SK-N-SH (cell line): ENCODE data around the gene STYXL2. TPM values are rescaled to one million over a fixed set of nuclear protein-coding genes. Genes with fewer than 3 reads are reported as not detected.

ENCODE experiments used
- CTCF ChIA-PET: fragments of 300-600, 350-600 bp; formaldehyde crosslinking; extraction: SDS; loops from one replicate; lab custom pipeline; 2021; lab: Yijun Ruan, JAX
- POLR2A ChIA-PET: fragments of 350-600 bp; sonication (Branson Sonifier 250); formaldehyde crosslinking; extraction: SDS; loops from one replicate; lab custom pipeline; 2020; ENCODE audit warnings: antibody characterized with exemption, inconsistent platforms; lab: Yijun Ruan, JAX
- DNase-seq: peaks from one replicate; pipeline ENCODE4 v3.0.0; 2012
- H2AFZ ChIP-seq: fragments of 200-600 bp; sonication (generic); 2 replicates; pipeline ENCODE4 v1.8.1; 2016; ENCODE audit warnings: antibody characterized with exemption, mild to moderate bottlenecking, low read depth
- H3F3A ChIP-seq: fragments of 200-600 bp; sonication (generic); replicated peaks from 2 replicates; pipeline ENCODE3; 2016; ENCODE audit warnings: antibody characterized with exemption, mild to moderate bottlenecking; ENCODE audit not compliant: insufficient read depth
- H3K27ac ChIP-seq, 2 experiments: fragments of 200-500 bp in 1 of 2; fragments of 200-600 bp in 1 of 2; sonication (Bioruptor generic) in 1 of 2; sonication (generic), shearing (Covaris generic) in 1 of 2; 2 replicates each; pipeline versions ENCODE4 v1.5.1 to v1.6.1; 2014 to 2016; ENCODE audit warnings: low read depth in 2 of 2, inconsistent platforms in 1 of 2, low read length in 1 of 2, mild to moderate bottlenecking in 1 of 2, mixed read lengths in 1 of 2
- H3K27me3 ChIP-seq: fragments of 200-600 bp; sonication (generic), shearing (Covaris generic); 2 replicates; pipeline ENCODE4 v1.6.1; 2016; ENCODE audit warnings: mixed run types; ENCODE audit not compliant: insufficient read depth
- H3K36me3 ChIP-seq, 2 experiments: fragments of 200-500 bp in 1 of 2; fragments of 200-600 bp in 1 of 2; sonication (Bioruptor generic) in 1 of 2; sonication (generic) in 1 of 2; replicated peaks in 1 of 2; 2 replicates each; pipeline versions ENCODE3 to v1.5.1; 2014 to 2016; ENCODE audit warnings: low read length in 1 of 2, mild to moderate bottlenecking in 1 of 2; ENCODE audit not compliant: insufficient read depth in 2 of 2, control insufficient read depth in 1 of 2
- H3K4me1 ChIP-seq, 2 experiments: fragments of 200-500 bp in 1 of 2; fragments of 200-600 bp in 1 of 2; sonication (Bioruptor generic) in 1 of 2; sonication (generic), shearing (Covaris generic) in 1 of 2; 2 replicates each; pipeline versions ENCODE4 v1.5.1 to v1.6.1; 2014 to 2016; ENCODE audit warnings: low read depth in 1 of 2, low read length in 1 of 2, mixed run types in 1 of 2; ENCODE audit not compliant: insufficient read depth in 2 of 2, control insufficient read depth in 1 of 2
- H3K4me2 ChIP-seq: fragments of 200-600 bp; sonication (generic), shearing (Covaris generic); 2 replicates; pipeline ENCODE4 v1.6.1; 2017; ENCODE audit warnings: mixed run types
- H3K4me3 ChIP-seq, 2 experiments: fragments of 200-500 bp in 1 of 2; fragments of 200-600 bp in 1 of 2; sonication (Bioruptor generic) in 1 of 2; sonication (generic), shearing (Covaris generic) in 1 of 2; 2 replicates each; pipeline versions ENCODE4 v1.5.1 to v1.8.1; 2014 to 2016; ENCODE audit warnings: low read depth in 2 of 2, inconsistent platforms in 1 of 2, low read length in 1 of 2, mild to moderate bottlenecking in 1 of 2, mixed read lengths in 1 of 2, moderate library complexity in 1 of 2
- H3K79me2 ChIP-seq: fragments of 200-600 bp; sonication (generic); 2 replicates; pipeline ENCODE4 v1.8.1; 2017; ENCODE audit warnings: mild to moderate bottlenecking; ENCODE audit not compliant: insufficient read depth
- H3K9ac ChIP-seq: fragments of 200-600 bp; sonication (generic); 2 replicates; pipeline ENCODE4 v1.6.1; 2017; ENCODE audit warnings: mixed run types
- H3K9me2 ChIP-seq: fragments of 200-600 bp; sonication (generic); 2 replicates; pipeline ENCODE4 v1.6.1; 2017; ENCODE audit warnings: mixed run types
- H3K9me3 ChIP-seq: fragments of 200-600 bp; sonication (generic); 2 replicates; pipeline ENCODE4 v1.6.1; 2017; ENCODE audit warnings: mixed run types, mild to moderate bottlenecking, moderate library complexity
- H4K20me1 ChIP-seq: fragments of 200-600 bp; sonication (generic); 2 replicates; pipeline ENCODE4 v1.6.1; 2017; ENCODE audit warnings: mild to moderate bottlenecking, mixed run types; ENCODE audit not compliant: insufficient read depth
- CHD2 ChIP-seq: fragments of 150-350 bp; IDR thresholded peaks from 2 replicates; pipeline ENCODE4 v1.6.1; 2018; ENCODE audit warnings: low read length; ENCODE audit not compliant: partially characterized antibody
- ELF1 ChIP-seq: IDR thresholded peaks from 2 replicates; pipeline ENCODE4 v1.4.0; 2012
- EP300 ChIP-seq, 2 experiments: IDR thresholded peaks; 2 replicates each; pipeline versions ENCODE4 v1.4.0 to v1.6.1; 2012; ENCODE audit warnings: borderline replicate concordance in 1 of 2, low read depth in 1 of 2, low read length in 1 of 2
- EZH2phosphoT487 ChIP-seq: fragments of 200-600 bp; sonication (generic); IDR thresholded peaks from 2 replicates; pipeline ENCODE4 v1.6.1; 2017; ENCODE audit warnings: low read depth, mixed run types, mild to moderate bottlenecking, antibody characterized with exemption, moderate library complexity, borderline replicate concordance
- FOXM1 ChIP-seq: IDR thresholded peaks from 2 replicates; pipeline ENCODE4 v1.4.0; 2012; ENCODE audit warnings: low read depth, mild to moderate bottlenecking
- GABPA ChIP-seq: IDR thresholded peaks from 2 replicates; pipeline ENCODE4 v1.4.0; 2012; ENCODE audit warnings: low read depth, mild to moderate bottlenecking
- GATA2 ChIP-seq: sonication (generic); formaldehyde crosslinking; IDR thresholded peaks from 2 replicates; pipeline ENCODE4 v1.5.0; 2020; ENCODE audit warnings: mild to moderate bottlenecking, missing genetic modification reagents
- JUND ChIP-seq: IDR thresholded peaks from 2 replicates; pipeline ENCODE4 v1.4.0; 2012
- MEF2A ChIP-seq: IDR thresholded peaks from 2 replicates; pipeline ENCODE4 v1.4.0; 2012; ENCODE audit warnings: low read depth, borderline replicate concordance
- NFIC ChIP-seq: IDR thresholded peaks from 2 replicates; pipeline ENCODE4 v1.4.0; 2012; ENCODE audit warnings: borderline replicate concordance
- NRF1 ChIP-seq: IDR thresholded peaks from 2 replicates; pipeline ENCODE4 v1.6.1; 2012; ENCODE audit warnings: low read depth, mild to moderate bottlenecking, low read length
- RCOR1 ChIP-seq: fragments of 150-350 bp; IDR thresholded peaks from 2 replicates; pipeline ENCODE4 v1.6.1; 2017; ENCODE audit warnings: antibody characterized with exemption, low read length
- RFX5 ChIP-seq: IDR thresholded peaks from 2 replicates; pipeline ENCODE4 v1.6.1; 2012; ENCODE audit warnings: mild to moderate bottlenecking, improper control_type of control experiment, low read length
- SMC3 ChIP-seq: IDR thresholded peaks from 2 replicates; pipeline ENCODE4 v1.6.1; 2012; ENCODE audit warnings: low read depth, low read length, improper control_type of control experiment
- TAF1 ChIP-seq: IDR thresholded peaks from 2 replicates; pipeline ENCODE4 v1.6.1; 2012; ENCODE audit warnings: low read depth, mild to moderate bottlenecking, low read length, moderate library complexity, borderline replicate concordance
- TEAD4 ChIP-seq: IDR thresholded peaks from 2 replicates; pipeline ENCODE4 v1.4.0; 2012; ENCODE audit warnings: mild to moderate bottlenecking, borderline replicate concordance; ENCODE audit not compliant: insufficient read depth
- YY1 ChIP-seq: IDR thresholded peaks from 2 replicates; pipeline ENCODE4 v1.4.0; 2012; ENCODE audit warnings: low read depth, mild to moderate bottlenecking
- WGBS: methylation state at CpG from one replicate; pipeline ENCODE4 v1.1.6; 2017; ENCODE audit warnings: low lambda C conversion rate; 5-methylcytosine and 5-hydroxymethylcytosine counted together
- polyA plus RNA-seq, 3 experiments: library from polyadenylated mRNA; depleted of rRNA; stranded (reverse); fragments of >200 nt; gene quantifications; 2 replicates each; pipeline ENCODE4 v1.2.3, GENCODE V29; 2012
- TF ChIP-seq, protein P1 (sequence below): IDR thresholded peaks from 2 replicates; pipeline ENCODE4 v1.4.0; 2012; ENCODE audit warnings: low read depth, borderline replicate concordance
- TF ChIP-seq, protein P2 (sequence below): IDR thresholded peaks from 2 replicates; pipeline ENCODE4 v1.4.0; 2012; ENCODE audit warnings: low read depth
- TF ChIP-seq, protein P3 (sequence below): IDR thresholded peaks from 2 replicates; pipeline ENCODE4 v1.4.0; 2012; ENCODE audit warnings: low read depth, borderline replicate concordance

STYXL2 gene
- polyA plus RNA-seq, 1 of the 3 experiments (the other 2 are of a cell fraction), result not detected

DNA sequence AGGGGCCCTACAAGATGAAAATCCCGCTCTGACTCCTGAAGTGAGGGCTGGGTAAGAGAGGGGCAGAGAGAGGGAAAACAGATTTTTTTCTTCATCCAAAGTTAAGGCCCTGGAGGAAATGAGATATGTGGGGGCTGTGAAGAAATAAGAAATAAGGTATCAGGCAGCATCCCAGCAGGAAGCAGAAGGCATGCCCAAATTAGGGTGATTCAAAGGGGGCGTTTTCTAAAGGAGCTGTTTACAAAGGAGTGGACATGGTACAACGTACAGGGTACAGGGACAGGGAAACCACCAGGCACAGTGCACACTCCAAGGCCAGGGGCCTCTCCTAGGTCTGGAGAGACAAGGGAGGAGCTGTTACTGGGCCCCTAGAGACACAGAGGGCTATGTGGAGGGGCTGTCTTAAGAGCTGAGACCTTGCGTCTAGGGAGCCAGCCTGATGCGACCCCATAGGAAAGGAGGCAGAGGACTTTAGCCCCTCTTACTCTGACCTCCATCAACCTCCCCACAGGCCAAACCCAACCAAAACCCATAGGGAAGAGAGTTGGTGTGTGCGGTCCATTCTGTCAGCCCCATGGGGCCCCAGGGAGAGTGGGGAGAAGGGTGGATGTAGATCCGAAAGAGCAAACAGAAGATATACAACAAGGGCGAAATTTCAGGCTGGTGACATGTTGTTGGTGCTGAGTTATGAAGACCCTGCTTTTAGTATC lies 38.6 kb downstream of the STYXL2 start:
- Histone ChIP-seq H3K9me3 (no peaks in the 10 kb centered on the region), H3K36me3 (no peaks in the 10 kb centered on the region), H3K9me2 (no peaks in the 10 kb centered on the region), H3F3A (no peaks in the 10 kb centered on the region), H3K27me3 (peaks cover 9% of the 10 kb centered on the region; the same call in 1 of the 2 replicates), H3K4me1 (peaks cover 0 to 5% of the 10 kb centered on the region in 2 experiments; a peak in 1 of 4 replicates), H3K4me2 (no peak overlapping the region), H2AFZ (no peak overlapping the region), H4K20me1 (no peaks in the 10 kb centered on the region), H3K27ac (no peak overlapping the region), H3K9ac (no peak overlapping the region), H3K4me3 (no peak overlapping the region), H3K79me2 (no peaks in the 10 kb centered on the region)
- POLR2A ChIA-PET, result no interaction called here
- 57% methylated on average over 7 of the region's 8 CpGs for WGBS
- no peak for DNase-seq
- TF ChIP-seq FOXM1, result no peak
- TF ChIP-seq EZH2phosphoT487, result no peak
- TF ChIP-seq ELF1, result no peak
- no peak for TF ChIP-seq TAF1
- no peak for TF ChIP-seq EP300 (IDR thresholded peaks at IDR 0.05; ENCODE audit: borderline replicate concordance in 1 of 2, low read depth in 1 of 2, low read length in 1 of 2)
- TF ChIP-seq MEF2A, result no peak
- TF ChIP-seq, protein P1, sequence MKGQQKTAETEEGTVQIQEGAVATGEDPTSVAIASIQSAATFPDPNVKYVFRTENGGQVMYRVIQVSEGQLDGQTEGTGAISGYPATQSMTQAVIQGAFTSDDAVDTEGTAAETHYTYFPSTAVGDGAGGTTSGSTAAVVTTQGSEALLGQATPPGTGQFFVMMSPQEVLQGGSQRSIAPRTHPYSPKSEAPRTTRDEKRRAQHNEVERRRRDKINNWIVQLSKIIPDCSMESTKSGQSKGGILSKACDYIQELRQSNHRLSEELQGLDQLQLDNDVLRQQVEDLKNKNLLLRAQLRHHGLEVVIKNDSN, result no peak
- TF ChIP-seq SMC3, result no peak
- no peak for TF ChIP-seq GABPA
- TF ChIP-seq, protein P2, sequence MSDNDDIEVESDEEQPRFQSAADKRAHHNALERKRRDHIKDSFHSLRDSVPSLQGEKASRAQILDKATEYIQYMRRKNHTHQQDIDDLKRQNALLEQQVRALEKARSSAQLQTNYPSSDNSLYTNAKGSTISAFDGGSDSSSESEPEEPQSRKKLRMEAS, result no peak
- CTCF ChIA-PET, result interaction anchor here (0.8 kb wide), 1 partner anchor 226 kb away, joined by 3 read pairs; no protein-coding TSS in a partner anchor

DNA sequence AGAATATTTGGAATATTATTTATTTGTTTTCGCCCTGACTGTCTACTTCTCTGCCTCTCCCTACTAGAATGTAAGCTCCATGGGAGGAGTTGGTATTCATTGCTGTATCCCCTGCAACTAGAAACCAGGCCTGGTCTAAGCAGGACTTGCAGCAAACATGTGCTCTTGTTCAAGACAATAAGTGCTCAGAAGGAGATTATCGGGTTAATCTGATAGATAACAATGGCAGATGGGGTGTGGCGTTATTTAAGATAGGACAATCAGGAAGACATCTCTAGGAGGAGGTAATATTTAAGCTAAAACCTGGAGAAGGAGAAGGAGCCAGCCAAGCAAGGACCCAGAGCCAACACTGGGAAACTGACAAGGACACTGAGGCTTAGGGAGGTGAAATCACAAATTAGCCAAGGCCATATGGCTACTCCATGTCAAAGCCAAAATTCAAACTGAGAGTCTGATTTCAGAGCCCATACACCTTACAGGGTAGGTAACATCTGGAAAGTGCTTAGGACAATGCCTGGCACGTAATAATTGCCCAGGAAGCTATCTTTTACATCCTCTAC lies 41.5 kb downstream of the STYXL2 start:
- 35% methylated on average over 4 of the region's 4 CpGs for WGBS
- Histone ChIP-seq H3K27me3 (no peaks in the 10 kb centered on the region; the same call in 1 of the 2 replicates), H3K9ac (no peak overlapping the region), H3K9me2 (no peaks in the 10 kb centered on the region), H3K36me3 (no peaks in the 10 kb centered on the region), H3K4me3 (no peak overlapping the region), H3K4me1 (peaks cover 0 to 5% of the 10 kb centered on the region in 2 experiments; a peak in 1 of 4 replicates), H3F3A (no peaks in the 10 kb centered on the region), H3K79me2 (no peaks in the 10 kb centered on the region), H3K27ac (no peak overlapping the region), H3K4me2 (no peak overlapping the region), H4K20me1 (no peaks in the 10 kb centered on the region), H2AFZ (no peak overlapping the region), H3K9me3 (no peaks in the 10 kb centered on the region)
- no peak for DNase-seq
- ChIA-PET POLR2A (no interaction called here), CTCF (interaction anchor here (1.4 kb wide), 1 partner anchor 225 kb away, joined by 3 read pairs; no protein-coding TSS in a partner anchor)
- no peak for TF ChIP-seq SMC3
- no peak for TF ChIP-seq GATA2 (CRISPR knock-in tag)
- TF ChIP-seq, protein P2, result no peak
- TF ChIP-seq, protein P3, sequence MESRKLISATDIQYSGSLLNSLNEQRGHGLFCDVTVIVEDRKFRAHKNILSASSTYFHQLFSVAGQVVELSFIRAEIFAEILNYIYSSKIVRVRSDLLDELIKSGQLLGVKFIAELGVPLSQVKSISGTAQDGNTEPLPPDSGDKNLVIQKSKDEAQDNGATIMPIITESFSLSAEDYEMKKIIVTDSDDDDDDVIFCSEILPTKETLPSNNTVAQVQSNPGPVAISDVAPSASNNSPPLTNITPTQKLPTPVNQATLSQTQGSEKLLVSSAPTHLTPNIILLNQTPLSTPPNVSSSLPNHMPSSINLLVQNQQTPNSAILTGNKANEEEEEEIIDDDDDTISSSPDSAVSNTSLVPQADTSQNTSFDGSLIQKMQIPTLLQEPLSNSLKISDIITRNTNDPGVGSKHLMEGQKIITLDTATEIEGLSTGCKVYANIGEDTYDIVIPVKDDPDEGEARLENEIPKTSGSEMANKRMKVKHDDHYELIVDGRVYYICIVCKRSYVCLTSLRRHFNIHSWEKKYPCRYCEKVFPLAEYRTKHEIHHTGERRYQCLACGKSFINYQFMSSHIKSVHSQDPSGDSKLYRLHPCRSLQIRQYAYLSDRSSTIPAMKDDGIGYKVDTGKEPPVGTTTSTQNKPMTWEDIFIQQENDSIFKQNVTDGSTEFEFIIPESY, result no peak
- no peak for TF ChIP-seq RFX5
- no peak for TF ChIP-seq JUND
- no peak for TF ChIP-seq EZH2phosphoT487
- TF ChIP-seq NFIC, result no peak
- TF ChIP-seq NRF1, result no peak
- no peak for TF ChIP-seq YY1
- no peak for TF ChIP-seq FOXM1
- no peak for TF ChIP-seq TEAD4
- TF ChIP-seq CHD2, result no peak
- no peak for TF ChIP-seq RCOR1
- TF ChIP-seq, protein P1, result no peak
